Prostate gland (tissue), 2 donors: ENCODE results near the gene FKBP7.

Experiments
- POLR2A ChIP-seq: fragments of 450-650 bp; IDR thresholded peaks from one replicate; pipeline ENCODE4 v1.6.1; 2016; ENCODE audit warnings: antibody characterized with exemption, mild to moderate bottlenecking
- POLR2AphosphoS5 ChIP-seq: sonication (generic); formaldehyde crosslinking; IDR thresholded peaks from one replicate; pipeline ENCODE4 v1.6.1; 2017; ENCODE audit warnings: antibody characterized with exemption
- TF ChIP-seq, protein P1 (sequence below), 4 experiments: fragments of 200-600 bp in 2 of 4; fragments of 450-650 bp in 2 of 4; sonication (generic) in 2 of 4; IDR thresholded peaks; 1 replicate in 3 of 4; 2 replicates in 1 of 4; pipeline ENCODE4 v1.5.1; 2016 to 2019; ENCODE audit warnings: antibody characterized with exemption in 4 of 4, mild to moderate bottlenecking in 2 of 4, moderate library complexity in 2 of 4

DNA sequence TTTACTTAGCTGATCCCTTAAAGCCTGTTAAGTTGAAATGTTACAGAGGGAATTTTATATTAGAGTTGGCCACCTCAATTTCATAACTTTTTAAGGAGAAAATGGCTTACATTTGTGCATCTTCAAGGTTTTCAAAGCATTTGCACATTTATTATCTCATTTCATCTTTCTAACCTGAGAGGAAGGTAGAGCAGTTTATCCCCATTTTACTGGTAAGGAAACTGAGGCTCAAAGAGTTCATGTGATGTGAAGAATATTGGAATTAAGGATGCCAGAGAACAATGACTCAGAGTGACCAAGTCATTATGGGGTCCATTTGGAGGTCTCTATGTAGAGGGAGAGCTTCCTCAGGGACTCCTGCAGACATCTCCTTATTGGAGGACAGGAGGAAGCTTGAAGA lies 62.4 kb downstream of the FKBP7 start:
- TF ChIP-seq, protein P1, sequence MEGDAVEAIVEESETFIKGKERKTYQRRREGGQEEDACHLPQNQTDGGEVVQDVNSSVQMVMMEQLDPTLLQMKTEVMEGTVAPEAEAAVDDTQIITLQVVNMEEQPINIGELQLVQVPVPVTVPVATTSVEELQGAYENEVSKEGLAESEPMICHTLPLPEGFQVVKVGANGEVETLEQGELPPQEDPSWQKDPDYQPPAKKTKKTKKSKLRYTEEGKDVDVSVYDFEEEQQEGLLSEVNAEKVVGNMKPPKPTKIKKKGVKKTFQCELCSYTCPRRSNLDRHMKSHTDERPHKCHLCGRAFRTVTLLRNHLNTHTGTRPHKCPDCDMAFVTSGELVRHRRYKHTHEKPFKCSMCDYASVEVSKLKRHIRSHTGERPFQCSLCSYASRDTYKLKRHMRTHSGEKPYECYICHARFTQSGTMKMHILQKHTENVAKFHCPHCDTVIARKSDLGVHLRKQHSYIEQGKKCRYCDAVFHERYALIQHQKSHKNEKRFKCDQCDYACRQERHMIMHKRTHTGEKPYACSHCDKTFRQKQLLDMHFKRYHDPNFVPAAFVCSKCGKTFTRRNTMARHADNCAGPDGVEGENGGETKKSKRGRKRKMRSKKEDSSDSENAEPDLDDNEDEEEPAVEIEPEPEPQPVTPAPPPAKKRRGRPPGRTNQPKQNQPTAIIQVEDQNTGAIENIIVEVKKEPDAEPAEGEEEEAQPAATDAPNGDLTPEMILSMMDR (IDR thresholded peaks at IDR 0.05), result no peak
- TF ChIP-seq POLR2AphosphoS5 (no peak), POLR2A (no peak)
